HL-60/S4 treated with phorbol 12-myristate 13-acetate at 8.2 ng/mL for 4 days and 3 days (cell line): ENCODE measurements around the gene DKC1.

ENCODE experiments used
- in situ Hi-C: fragments of 300-500 bp; cut with MboI; formaldehyde crosslinking; loops from 2 replicates; pipeline ENCODE4 v1.15.0; 2022; ENCODE audit warnings: low sequenced_read_pairs

The DKC1 gene

GRCh38 chrX:154762537-154763296 lies at the start of gene DKC1:
DKC1 (plus strand) TSS chrX:154762864; CDS start chrX:154762966, 102 bp downstream.
- in situ Hi-C loops, result no loop called here

GRCh38 chrX:154714925-154715324 lies 47.7 kb upstream of the DKC1 start:
- in situ Hi-C loops, result no loop called here

- in situ Hi-C loops, result no loop called here
Observed at GRCh38 chrX:154715825-154716224, 46.8 kb upstream of the DKC1 start.

GRCh38 chrX:154717824-154718223 lies 44.8 kb upstream of the DKC1 start:
- in situ Hi-C loops, result no loop called here

GRCh38 chrX:154718616-154719015 lies 44.0 kb upstream of the DKC1 start:
- in situ Hi-C loops, result no loop called here

- in situ Hi-C loops, result no loop called here
Observed at GRCh38 chrX:154719132-154719675, 43.5 kb upstream of the DKC1 start.

- in situ Hi-C loops, result no loop called here
Observed at GRCh38 chrX:154720067-154720466, 42.6 kb upstream of the DKC1 start.

GRCh38 chrX:154721155-154721554 lies 41.5 kb upstream of the DKC1 start:
- in situ Hi-C loops, result no loop called here

- in situ Hi-C loops, result no loop called here
Observed at GRCh38 chrX:154724993-154725756, 37.5 kb upstream of the DKC1 start.

GRCh38 chrX:154727418-154727817 lies 35.2 kb upstream of the DKC1 start:
- in situ Hi-C loops, result no loop called here

GRCh38 chrX:154727871-154728270 lies 34.8 kb upstream of the DKC1 start:
- in situ Hi-C loops, result no loop called here

GRCh38 chrX:154728431-154729190 lies 34.1 kb upstream of the DKC1 start:
- in situ Hi-C loops, result no loop called here

GRCh38 chrX:154729439-154729838 lies 33.2 kb upstream of the DKC1 start:
- in situ Hi-C loops, result no loop called here

GRCh38 chrX:154730253-154730891 lies 32.3 kb upstream of the DKC1 start:
- in situ Hi-C loops, result no loop called here

- in situ Hi-C loops, result no loop called here
Observed at GRCh38 chrX:154731184-154731583, 31.5 kb upstream of the DKC1 start.

GRCh38 chrX:154731881-154732280 lies 30.8 kb upstream of the DKC1 start:
- in situ Hi-C loops, result no loop called here

- in situ Hi-C loops, result no loop called here
Observed at GRCh38 chrX:154732421-154733065, 30.1 kb upstream of the DKC1 start.

GRCh38 chrX:154733066-154733425 lies 29.6 kb upstream of the DKC1 start:
- in situ Hi-C loops, result no loop called here

- in situ Hi-C loops, result no loop called here
Observed at GRCh38 chrX:154734061-154734781, 28.4 kb upstream of the DKC1 start.
